ENCODE results near the gene DNAH10. TPM values are rescaled to one million over a fixed set of nuclear protein-coding genes. Genes with fewer than 3 reads are reported as not detected.
A peak's percentile ranks its signal among the peaks of the same experiment; 100 is the strongest.

Gene DNAH10
- total and polyA plus RNA-seq, 9 donors = 0.05 to 20.2 (median 0.72) TPM

DNA sequence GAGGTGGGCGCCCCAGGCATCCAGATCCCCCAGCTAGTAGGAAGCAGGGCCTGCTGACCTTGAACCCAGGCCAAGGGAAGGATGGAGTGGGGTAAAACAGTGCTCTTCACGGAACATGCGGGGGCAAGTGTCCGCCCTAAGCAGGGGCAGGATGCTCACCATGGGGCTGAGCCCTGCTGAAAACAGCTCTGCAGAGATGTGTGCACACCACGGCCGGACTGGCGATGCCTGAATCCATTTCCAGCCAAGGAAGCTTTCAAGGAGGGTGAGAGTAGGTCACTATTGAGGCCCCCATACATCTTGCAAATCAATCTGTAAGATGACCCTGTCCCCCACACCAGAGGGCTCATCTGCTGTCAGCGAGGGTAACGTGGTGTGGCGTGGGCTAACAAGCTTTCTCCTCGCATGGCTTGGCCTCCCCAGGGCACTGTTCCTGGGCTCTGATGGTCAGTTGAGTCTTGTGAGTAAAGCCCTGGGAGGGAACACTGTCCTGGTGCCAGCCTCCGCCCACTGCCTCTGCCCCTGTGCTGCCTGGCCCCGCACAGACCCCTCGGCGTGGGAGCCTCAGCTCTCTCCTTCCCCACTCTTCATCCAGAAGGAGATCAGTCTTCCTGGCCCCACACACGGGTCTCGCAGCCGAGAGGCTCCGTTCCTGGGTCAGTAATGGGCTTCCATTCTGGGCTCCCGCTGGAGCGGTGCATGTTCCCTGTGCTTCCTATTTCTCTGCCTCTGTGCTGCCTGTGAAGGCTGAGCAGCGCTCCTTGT lies 141.4 kb downstream of the DNAH10 start:
- TF ChIP-seq POLR2A (IDR thresholded peaks at IDR 0.05) = no peak
- TF ChIP-seq, protein P1, sequence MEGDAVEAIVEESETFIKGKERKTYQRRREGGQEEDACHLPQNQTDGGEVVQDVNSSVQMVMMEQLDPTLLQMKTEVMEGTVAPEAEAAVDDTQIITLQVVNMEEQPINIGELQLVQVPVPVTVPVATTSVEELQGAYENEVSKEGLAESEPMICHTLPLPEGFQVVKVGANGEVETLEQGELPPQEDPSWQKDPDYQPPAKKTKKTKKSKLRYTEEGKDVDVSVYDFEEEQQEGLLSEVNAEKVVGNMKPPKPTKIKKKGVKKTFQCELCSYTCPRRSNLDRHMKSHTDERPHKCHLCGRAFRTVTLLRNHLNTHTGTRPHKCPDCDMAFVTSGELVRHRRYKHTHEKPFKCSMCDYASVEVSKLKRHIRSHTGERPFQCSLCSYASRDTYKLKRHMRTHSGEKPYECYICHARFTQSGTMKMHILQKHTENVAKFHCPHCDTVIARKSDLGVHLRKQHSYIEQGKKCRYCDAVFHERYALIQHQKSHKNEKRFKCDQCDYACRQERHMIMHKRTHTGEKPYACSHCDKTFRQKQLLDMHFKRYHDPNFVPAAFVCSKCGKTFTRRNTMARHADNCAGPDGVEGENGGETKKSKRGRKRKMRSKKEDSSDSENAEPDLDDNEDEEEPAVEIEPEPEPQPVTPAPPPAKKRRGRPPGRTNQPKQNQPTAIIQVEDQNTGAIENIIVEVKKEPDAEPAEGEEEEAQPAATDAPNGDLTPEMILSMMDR (IDR thresholded peaks at IDR 0.05) = no peak
- no peak for TF ChIP-seq EP300 (IDR thresholded peaks at IDR 0.05)
- no peaks in the 10 kb centered on the region for H3K27me3 ChIP-seq
- H3K4me3 ChIP-seq = no peak overlapping the region
- H3K9me3 ChIP-seq = no peaks in the 10 kb centered on the region
- DNase-seq = no peak
- H3K27ac ChIP-seq = no peak overlapping the region
- 66 to 85% (median 73%) methylated on average over 22 of the region's 22 CpGs for WGBS, 3 donors
- no peaks in the 10 kb centered on the region for H3K36me3 ChIP-seq
- no peaks in the 10 kb centered on the region for H3K4me1 ChIP-seq (ENCODE audit: insufficient read depth)
- intact Hi-C loops (cut with DNase I) = loop anchor here in 2 of 4 donors (10.0 kb wide), 2 partner anchors 81 to 121 kb away; no protein-coding TSS in a partner anchor

DNA sequence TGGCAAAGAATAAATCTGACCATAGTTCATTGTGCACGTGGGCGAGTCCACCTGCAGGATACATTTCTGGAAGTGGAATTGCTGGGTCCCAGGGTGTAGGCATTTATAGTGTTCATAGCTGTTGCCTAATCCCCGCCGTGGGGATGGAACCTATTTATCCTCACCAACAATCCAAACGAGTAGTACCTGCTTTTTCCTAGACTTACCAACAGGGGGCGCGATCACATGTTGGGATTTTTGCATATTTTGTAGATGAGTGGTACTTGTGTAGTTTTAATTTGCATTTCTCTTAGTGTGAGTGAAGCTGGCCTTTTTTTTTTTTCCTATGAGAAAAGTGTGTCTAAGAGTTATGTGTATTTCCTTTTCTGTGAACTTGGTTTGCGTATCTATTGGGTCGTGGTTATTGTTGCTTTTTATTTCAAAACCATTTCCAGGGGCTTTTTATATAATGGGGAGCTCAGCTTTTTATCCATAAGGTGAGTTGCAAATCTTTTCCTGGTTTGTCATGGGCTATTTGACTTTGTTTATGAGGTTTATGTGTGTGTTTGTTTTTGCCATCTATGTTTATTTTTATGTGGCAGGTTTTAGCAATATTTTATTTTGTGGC lies 143.3 kb downstream of the DNAH10 start:
- Histone ChIP-seq H3K27me3 (no peaks in the 10 kb centered on the region), H3K27ac (no peak overlapping the region), H3K36me3 (no peaks in the 10 kb centered on the region), H3K4me1 (ENCODE audit: insufficient read depth) (no peaks in the 10 kb centered on the region), H3K9me3 (no peaks in the 10 kb centered on the region), H3K4me3 (no peak overlapping the region)
- intact Hi-C loops (cut with DNase I) = loop anchor here in 2 of 4 donors (10.0 kb wide), 2 partner anchors 79 to 119 kb away; no protein-coding TSS in a partner anchor
- WGBS, 3 donors = 27 to 33% (median 31%) methylated on average over 9 of the region's 9 CpGs
- DNase-seq = peak; percentile 39 to 68 (median 56)
- TF ChIP-seq POLR2A (IDR thresholded peaks at IDR 0.05) = no peak
- TF ChIP-seq, protein P1 (IDR thresholded peaks at IDR 0.05) = peak; percentile 43 to 49 (median 48)

DNA sequence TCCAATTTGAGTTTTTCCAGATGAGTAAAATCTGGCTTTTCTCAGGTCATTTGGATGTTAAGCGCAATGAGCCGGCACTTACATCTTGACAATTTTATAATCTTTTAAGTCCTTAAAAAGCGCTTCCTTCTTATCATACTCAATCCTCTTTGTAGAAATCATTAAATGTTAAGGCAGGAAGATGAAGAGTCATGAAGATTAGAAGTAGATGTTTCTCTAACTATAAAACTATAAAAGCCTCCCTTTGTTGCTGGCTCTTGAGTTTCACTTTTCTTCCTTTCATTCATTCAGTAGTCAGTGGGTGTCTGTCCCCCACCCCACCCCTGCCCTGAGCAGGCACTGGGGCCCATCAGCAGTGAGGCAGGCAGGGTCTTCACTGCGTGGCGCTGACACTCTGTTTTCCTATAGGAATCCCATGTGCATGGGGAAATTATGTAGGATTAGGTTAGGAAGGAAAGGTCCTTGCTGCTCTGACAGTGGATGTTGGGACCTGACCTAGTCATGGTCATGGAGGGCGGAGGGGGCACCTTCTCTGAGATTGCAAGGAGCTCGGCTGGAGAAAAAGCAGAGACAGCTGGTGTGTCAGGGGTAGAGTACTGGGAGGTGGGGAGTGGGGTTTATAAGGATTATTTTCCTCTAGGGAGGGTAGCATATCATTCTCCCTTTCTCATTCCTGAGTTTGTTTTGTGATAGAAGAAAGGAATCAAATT lies 144.8 kb downstream of the DNAH10 start:
- H3K36me3 ChIP-seq = no peaks in the 10 kb centered on the region
- 87 to 96% (median 94%) methylated on average over 7 of the region's 7 CpGs for WGBS, 3 donors
- TF ChIP-seq, protein P1 (IDR thresholded peaks at IDR 0.05) = no peak
- TF ChIP-seq EP300 (IDR thresholded peaks at IDR 0.05) (no peak), POLR2A (IDR thresholded peaks at IDR 0.05) (no peak)
- intact Hi-C loops (cut with DNase I) = loop anchor here in 2 of 4 donors (10.0 kb wide), 2 partner anchors 78 to 118 kb away; no protein-coding TSS in a partner anchor
- DNase-seq = no peak
- no peak overlapping the region for H3K27ac ChIP-seq
- H3K4me3 ChIP-seq = no peak overlapping the region
- no peaks in the 10 kb centered on the region for H3K9me3 ChIP-seq
- no peaks in the 10 kb centered on the region for H3K4me1 ChIP-seq (ENCODE audit: insufficient read depth)
- no peaks in the 10 kb centered on the region for H3K27me3 ChIP-seq

DNA sequence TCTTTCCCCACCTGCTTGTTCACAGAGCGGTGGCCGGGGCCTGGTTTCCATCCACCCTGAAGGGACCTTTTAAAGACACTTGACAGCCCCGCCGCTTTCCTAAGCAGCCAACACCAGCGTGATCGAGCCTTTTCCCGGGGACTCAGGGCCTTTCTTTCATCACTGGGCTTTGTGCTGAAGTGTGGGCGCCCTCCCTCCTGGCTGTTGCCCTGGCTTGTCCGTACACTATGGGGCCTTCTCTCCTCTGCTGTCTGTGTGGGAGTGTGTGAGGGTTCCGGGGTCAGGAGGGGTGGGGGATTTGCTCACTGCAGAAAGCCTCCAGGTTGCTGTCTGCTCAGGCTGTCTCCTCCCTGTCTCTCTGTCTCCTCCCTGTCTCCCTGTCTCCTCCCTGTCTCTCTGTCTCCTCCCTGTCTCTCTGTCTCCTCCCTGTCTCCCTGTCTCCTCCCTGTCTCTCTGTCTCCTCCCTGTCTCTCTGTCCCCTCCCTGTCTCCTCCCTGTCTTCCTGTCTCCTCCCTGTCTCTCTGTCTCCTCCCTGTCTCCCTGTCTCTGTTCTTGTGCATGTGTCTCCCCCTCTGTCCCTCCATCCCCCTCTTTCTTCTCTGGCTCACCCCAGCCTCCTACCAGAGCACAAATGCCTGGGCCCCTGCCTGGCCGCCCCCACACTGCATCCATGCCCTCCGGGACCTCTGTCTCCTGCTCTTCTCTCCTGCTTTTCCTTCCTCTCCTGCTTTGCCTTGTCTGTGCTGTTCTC lies 145.8 kb downstream of the DNAH10 start:
- Histone ChIP-seq H3K36me3 (no peaks in the 10 kb centered on the region), H3K27ac (no peak overlapping the region), H3K4me3 (no peak overlapping the region), H3K4me1 (ENCODE audit: insufficient read depth) (no peaks in the 10 kb centered on the region), H3K9me3 (no peaks in the 10 kb centered on the region), H3K27me3 (no peaks in the 10 kb centered on the region)
- 31 to 42% (median 40%) methylated on average over 12 of the region's 12 CpGs for WGBS, 3 donors
- intact Hi-C loops (cut with DNase I) = loop anchor here in 2 of 4 donors (10.0 kb wide), 2 partner anchors 77 to 117 kb away; no protein-coding TSS in a partner anchor
- no peak for TF ChIP-seq POLR2A (IDR thresholded peaks at IDR 0.05)
- TF ChIP-seq EP300 (IDR thresholded peaks at IDR 0.05) = no peak
- no peak for DNase-seq
